Uterus (tissue), 2 donors: Measurements from ENCODE around the gene DPYSL5.

Experiments
- POLR2A ChIP-seq, 2 donors: fragments of 450-650 bp; IDR thresholded peaks; one replicate each; pipeline ENCODE4 v1.6.1; 2016; ENCODE audit warnings: antibody characterized with exemption in 2 of 2, mild to moderate bottlenecking in 1 of 2, moderate library complexity in 1 of 2
- TF ChIP-seq, protein P1 (sequence below), 4 experiments: fragments of 200-600 bp in 2 of 4; fragments of 450-650 bp in 2 of 4; sonication (generic) in 2 of 4; IDR thresholded peaks; one replicate each; pipeline ENCODE4 v1.5.1; 2016 to 2019; ENCODE audit warnings: antibody characterized with exemption in 4 of 4, mild to moderate bottlenecking in 2 of 4, moderate library complexity in 1 of 4

GRCh38 chr2:26848336-26849055 lies 564 bp downstream of the DPYSL5 start:
- TF ChIP-seq, protein P1, sequence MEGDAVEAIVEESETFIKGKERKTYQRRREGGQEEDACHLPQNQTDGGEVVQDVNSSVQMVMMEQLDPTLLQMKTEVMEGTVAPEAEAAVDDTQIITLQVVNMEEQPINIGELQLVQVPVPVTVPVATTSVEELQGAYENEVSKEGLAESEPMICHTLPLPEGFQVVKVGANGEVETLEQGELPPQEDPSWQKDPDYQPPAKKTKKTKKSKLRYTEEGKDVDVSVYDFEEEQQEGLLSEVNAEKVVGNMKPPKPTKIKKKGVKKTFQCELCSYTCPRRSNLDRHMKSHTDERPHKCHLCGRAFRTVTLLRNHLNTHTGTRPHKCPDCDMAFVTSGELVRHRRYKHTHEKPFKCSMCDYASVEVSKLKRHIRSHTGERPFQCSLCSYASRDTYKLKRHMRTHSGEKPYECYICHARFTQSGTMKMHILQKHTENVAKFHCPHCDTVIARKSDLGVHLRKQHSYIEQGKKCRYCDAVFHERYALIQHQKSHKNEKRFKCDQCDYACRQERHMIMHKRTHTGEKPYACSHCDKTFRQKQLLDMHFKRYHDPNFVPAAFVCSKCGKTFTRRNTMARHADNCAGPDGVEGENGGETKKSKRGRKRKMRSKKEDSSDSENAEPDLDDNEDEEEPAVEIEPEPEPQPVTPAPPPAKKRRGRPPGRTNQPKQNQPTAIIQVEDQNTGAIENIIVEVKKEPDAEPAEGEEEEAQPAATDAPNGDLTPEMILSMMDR (IDR thresholded peaks at IDR 0.05): no peak
- TF ChIP-seq POLR2A (IDR thresholded peaks at IDR 0.05): no peak
